Spleen (tissue), 7 donors: Measurements from ENCODE around the gene MAST4.

ENCODE experiments used
- POLR2A ChIP-seq, 3 donors: fragments of 450-650 bp; IDR thresholded peaks; one replicate each; pipeline ENCODE4 v1.5.1; 2017; ENCODE audit warnings: antibody characterized with exemption in 3 of 3, mild to moderate bottlenecking in 1 of 3
- TF ChIP-seq, protein P1 (sequence below), 11 experiments: fragments of 200-600 bp in 7 of 11; fragments of 450-650 bp in 4 of 11; sonication (generic) in 4 of 11; IDR thresholded peaks in 8 of 11; conservative IDR thresholded peaks in 3 of 11; 1 replicate in 7 of 11; 2 replicates in 4 of 11; pipeline versions ENCODE4 v1.4.0 to v1.8.0; 2016 to 2021; ENCODE audit warnings: antibody characterized with exemption in 11 of 11, inconsistent platforms in 4 of 11, mild to moderate bottlenecking in 1 of 11
- donor health status: DM: no; HTN: no; CAD: no; lungs with moderate emphysema.
- donor health status: DM: no; HTN: no; CAD: no.
- donor health status: DM: no; HTN: no; CAD: no.

DNA sequence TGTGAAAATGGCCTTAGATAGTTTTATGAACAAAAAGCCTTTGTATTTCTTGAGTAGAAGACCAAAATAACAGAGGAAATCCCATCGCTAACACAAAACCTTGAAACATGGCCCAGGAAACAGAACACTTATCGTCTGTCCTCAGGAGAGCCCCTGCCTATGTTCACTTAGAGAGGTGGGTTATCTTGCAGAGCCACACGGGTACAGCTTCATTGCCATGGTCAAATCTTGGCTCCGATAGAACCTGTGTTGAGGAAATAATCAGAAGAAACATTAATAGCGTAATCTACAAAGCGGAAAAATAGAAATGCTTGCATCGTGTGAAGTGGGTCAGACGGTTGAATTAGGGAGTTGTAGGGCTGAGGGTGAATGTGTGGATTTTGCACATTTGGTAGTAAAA lies 216.1 kb downstream of the MAST4 start:
- TF ChIP-seq, protein P1, sequence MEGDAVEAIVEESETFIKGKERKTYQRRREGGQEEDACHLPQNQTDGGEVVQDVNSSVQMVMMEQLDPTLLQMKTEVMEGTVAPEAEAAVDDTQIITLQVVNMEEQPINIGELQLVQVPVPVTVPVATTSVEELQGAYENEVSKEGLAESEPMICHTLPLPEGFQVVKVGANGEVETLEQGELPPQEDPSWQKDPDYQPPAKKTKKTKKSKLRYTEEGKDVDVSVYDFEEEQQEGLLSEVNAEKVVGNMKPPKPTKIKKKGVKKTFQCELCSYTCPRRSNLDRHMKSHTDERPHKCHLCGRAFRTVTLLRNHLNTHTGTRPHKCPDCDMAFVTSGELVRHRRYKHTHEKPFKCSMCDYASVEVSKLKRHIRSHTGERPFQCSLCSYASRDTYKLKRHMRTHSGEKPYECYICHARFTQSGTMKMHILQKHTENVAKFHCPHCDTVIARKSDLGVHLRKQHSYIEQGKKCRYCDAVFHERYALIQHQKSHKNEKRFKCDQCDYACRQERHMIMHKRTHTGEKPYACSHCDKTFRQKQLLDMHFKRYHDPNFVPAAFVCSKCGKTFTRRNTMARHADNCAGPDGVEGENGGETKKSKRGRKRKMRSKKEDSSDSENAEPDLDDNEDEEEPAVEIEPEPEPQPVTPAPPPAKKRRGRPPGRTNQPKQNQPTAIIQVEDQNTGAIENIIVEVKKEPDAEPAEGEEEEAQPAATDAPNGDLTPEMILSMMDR (IDR thresholded peaks at IDR 0.05 in 8 of 11, conservative IDR thresholded peaks at IDR 0.05 in 3 of 11) = no peak
- TF ChIP-seq POLR2A (IDR thresholded peaks at IDR 0.05) = no peak
